ENCODE results near the gene JPT1. TPM values are rescaled to one million over a fixed set of nuclear protein-coding genes. Genes with fewer than 3 reads are reported as not detected.
"Not testable (repeated sequence)": the region's sequence is repeated elsewhere in the genome, so short reads cannot be mapped to it uniquely, and the experiment has no call there.

JPT1 gene
- total and polyA plus RNA-seq, 2 donors = 92.1 to 130 TPM

GRCh38 chr17:75182319-75182568 is 27.9 kb upstream of the JPT1 start:
- DNase-seq (ENCODE audit: low read depth in 6 of 9, low spot score in 9 of 9) = no peak
- peaks cover 3 to 30% of the 10 kb centered on the region in 2 donors for H3K4me1 ChIP-seq (ENCODE audit: control insufficient read depth in 2 of 2, insufficient read depth in 2 of 2, low read length in 2 of 2)

GRCh38 chr17:75181608-75182318 is 27.5 kb upstream of the JPT1 start:
- Histone ChIP-seq H3K36me3 (ENCODE audit: control insufficient read depth in 2 of 2, insufficient read depth in 2 of 2, low read length in 1 of 2) (peaks cover 20 to 37% of the 10 kb centered on the region in 2 donors), H3K27ac (ENCODE audit: low read depth in 1 of 2, low read length in 1 of 2) (peak overlapping the region; percentile 98 to 100), H3K27me3 (ENCODE audit: control insufficient read depth in 2 of 2, insufficient read depth in 1 of 2, low read length in 1 of 2) (no peaks in the 10 kb centered on the region), H3K4me3 (ENCODE audit: low read length in 2 of 2) (peak overlapping the region; percentile 96 to 98), H3K9me3 (ENCODE audit: control insufficient read depth in 2 of 2, insufficient read depth in 1 of 2, low read length in 1 of 2) (no peaks in the 10 kb centered on the region), H3K4me1 (ENCODE audit: control insufficient read depth in 2 of 2, insufficient read depth in 2 of 2, low read length in 2 of 2) (peaks cover 3 to 30% of the 10 kb centered on the region in 2 donors)
- under 1% methylated on average over 34 of the region's 34 CpGs for WGBS
- DNase-seq (ENCODE audit: low read depth in 6 of 9, low spot score in 9 of 9) = peak in 5 of 9 donors; percentile 13 to 60 (median 31)

More at GRCh38 chr17:75182319-75182568, 27.9 kb upstream of the JPT1 start:
- WGBS = under 1% methylated on average over 33 of the region's 33 CpGs
- Histone ChIP-seq H3K4me3 (ENCODE audit: low read length in 2 of 2) (peak overlapping the region; percentile 96 to 98), H3K27me3 (ENCODE audit: control insufficient read depth in 2 of 2, insufficient read depth in 1 of 2, low read length in 1 of 2) (no peaks in the 10 kb centered on the region), H3K36me3 (ENCODE audit: control insufficient read depth in 2 of 2, insufficient read depth in 2 of 2, low read length in 1 of 2) (peaks cover 18 to 32% of the 10 kb centered on the region in 2 donors), H3K27ac (ENCODE audit: low read depth in 1 of 2, low read length in 1 of 2) (peak overlapping the region; percentile 98 to 100), H3K9me3 (ENCODE audit: control insufficient read depth in 2 of 2, insufficient read depth in 1 of 2, low read length in 1 of 2) (no peaks in the 10 kb centered on the region)

DNA sequence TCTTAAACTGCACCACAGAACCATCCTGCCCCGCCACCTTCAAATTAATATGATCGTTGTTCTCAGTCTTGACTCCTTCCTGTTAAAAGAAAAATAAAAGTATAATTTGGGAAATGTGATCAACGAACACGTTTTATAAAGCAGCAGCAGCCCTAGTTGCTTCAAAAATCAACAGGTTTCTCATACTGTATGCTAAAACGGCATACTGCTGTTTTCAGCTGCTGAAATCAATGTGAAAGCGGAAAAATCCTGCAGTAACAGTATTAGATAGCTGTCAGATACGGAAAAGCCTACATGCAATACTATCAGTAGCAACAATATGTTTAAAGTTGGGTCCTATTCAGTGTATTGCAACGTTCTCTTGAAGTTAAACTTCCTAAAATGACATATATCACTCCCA is 26.8 kb upstream of the JPT1 start:
- peak in 1 of 9 donors; percentile 16 for DNase-seq (ENCODE audit: low read depth in 6 of 9, low spot score in 9 of 9)
- H3K4me3 ChIP-seq (ENCODE audit: low read length in 2 of 2) = peak overlapping the region; percentile 96 to 98
- peak overlapping the region in 1 of 2 donors; percentile 98 for H3K27ac ChIP-seq (ENCODE audit: low read depth in 1 of 2, low read length in 1 of 2)
- peaks cover 25 to 44% of the 10 kb centered on the region in 2 donors for H3K36me3 ChIP-seq (ENCODE audit: control insufficient read depth in 2 of 2, insufficient read depth in 2 of 2, low read length in 1 of 2)
- WGBS = 6% methylated on average over 8 of the region's 8 CpGs
- no peaks in the 10 kb centered on the region for H3K9me3 ChIP-seq (ENCODE audit: control insufficient read depth in 2 of 2, insufficient read depth in 1 of 2, low read length in 1 of 2)
- no peaks in the 10 kb centered on the region for H3K27me3 ChIP-seq (ENCODE audit: control insufficient read depth in 2 of 2, insufficient read depth in 1 of 2, low read length in 1 of 2)
- H3K4me1 ChIP-seq (ENCODE audit: control insufficient read depth in 2 of 2, insufficient read depth in 2 of 2, low read length in 2 of 2) = peaks cover 3 to 30% of the 10 kb centered on the region in 2 donors

DNA sequence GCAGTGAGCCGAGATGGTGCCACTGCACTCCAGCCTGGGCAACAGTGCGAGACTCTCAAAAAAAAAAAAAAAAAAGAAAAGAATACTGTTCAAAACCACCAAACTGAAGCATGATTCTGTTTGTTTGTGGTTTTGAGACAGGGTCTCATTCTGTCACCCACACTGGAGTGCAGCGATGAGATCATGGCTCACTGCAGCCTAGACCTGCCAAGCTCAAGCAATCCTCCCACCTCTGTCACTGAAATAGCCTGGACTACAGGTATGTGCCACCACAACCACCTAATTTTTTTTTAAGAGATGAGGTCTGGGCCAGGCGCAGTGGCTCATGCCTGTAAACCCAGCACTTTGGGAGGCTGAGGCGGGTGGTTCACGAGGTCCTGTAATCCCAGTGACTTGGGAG is 24.1 kb upstream of the JPT1 start:
- peak in 1 of 9 donors; percentile 38 for DNase-seq (ENCODE audit: low read depth in 6 of 9, low spot score in 9 of 9)
- Histone ChIP-seq H3K4me3 (ENCODE audit: low read length in 2 of 2) (no peak overlapping the region), H3K27me3 (ENCODE audit: control insufficient read depth in 2 of 2, insufficient read depth in 1 of 2, low read length in 1 of 2) (no peaks in the 10 kb centered on the region), H3K9me3 (ENCODE audit: control insufficient read depth in 2 of 2, insufficient read depth in 1 of 2, low read length in 1 of 2) (no peaks in the 10 kb centered on the region), H3K36me3 (ENCODE audit: control insufficient read depth in 2 of 2, insufficient read depth in 2 of 2, low read length in 1 of 2) (peaks cover 52 to 69% of the 10 kb centered on the region in 2 donors), H3K27ac (ENCODE audit: low read depth in 1 of 2, low read length in 1 of 2) (no peak overlapping the region), H3K4me1 (ENCODE audit: control insufficient read depth in 2 of 2, insufficient read depth in 2 of 2, low read length in 2 of 2) (peaks cover 3 to 25% of the 10 kb centered on the region in 2 donors)
- WGBS = 75% methylated on average over 6 of the region's 6 CpGs

- peaks cover 61 to 84% of the 10 kb centered on the region in 2 donors for H3K36me3 ChIP-seq (ENCODE audit: control insufficient read depth in 2 of 2, insufficient read depth in 2 of 2, low read length in 1 of 2)
- peaks cover under 1 to 24% of the 10 kb centered on the region in 2 donors for H3K4me1 ChIP-seq (ENCODE audit: control insufficient read depth in 2 of 2, insufficient read depth in 2 of 2, low read length in 2 of 2)
- no peak for DNase-seq (ENCODE audit: low read depth in 6 of 9, low spot score in 9 of 9)
- 97% methylated on average over 5 of the region's 5 CpGs for WGBS
- H3K27me3 ChIP-seq (ENCODE audit: control insufficient read depth in 2 of 2, insufficient read depth in 1 of 2, low read length in 1 of 2) = no peaks in the 10 kb centered on the region
- no peak overlapping the region for H3K4me3 ChIP-seq (ENCODE audit: low read length in 2 of 2)
- H3K9me3 ChIP-seq (ENCODE audit: control insufficient read depth in 2 of 2, insufficient read depth in 1 of 2, low read length in 1 of 2) = no peaks in the 10 kb centered on the region
- H3K27ac ChIP-seq (ENCODE audit: low read depth in 1 of 2, low read length in 1 of 2) = no peak overlapping the region
Measured at GRCh38 chr17:75176625-75177024, 22.3 kb upstream of the JPT1 start.

- Histone ChIP-seq H3K4me1 (ENCODE audit: control insufficient read depth in 2 of 2, insufficient read depth in 2 of 2, low read length in 2 of 2) (peaks cover 0 to 15% of the 10 kb centered on the region in 2 donors), H3K9me3 (ENCODE audit: control insufficient read depth in 2 of 2, insufficient read depth in 1 of 2, low read length in 1 of 2) (no peaks in the 10 kb centered on the region)
Measured at GRCh38 chr17:75174996-75175395, 20.7 kb upstream of the JPT1 start.

DNA sequence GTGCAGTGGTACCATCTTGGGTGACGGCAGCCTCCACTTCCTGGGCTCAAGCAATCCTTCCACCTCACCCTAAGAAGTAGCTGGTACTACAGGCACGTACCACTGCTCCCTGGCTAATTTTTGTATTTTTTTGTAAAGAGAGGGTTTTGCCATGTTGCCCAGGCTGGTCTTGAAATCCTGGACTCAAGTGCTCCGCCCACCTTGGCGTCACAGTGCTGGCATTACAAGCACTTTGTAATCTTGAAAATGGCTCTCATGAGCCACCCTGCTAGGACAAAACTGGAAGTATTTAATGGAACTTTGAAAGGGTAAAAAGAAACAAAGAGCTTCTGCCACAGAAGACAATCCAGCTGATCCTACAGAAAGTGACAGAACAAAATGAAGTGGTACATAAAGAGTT is 19.2 kb upstream of the JPT1 start:
- peaks cover 0 to 5% of the 10 kb centered on the region in 2 donors for H3K4me1 ChIP-seq (ENCODE audit: control insufficient read depth in 2 of 2, insufficient read depth in 2 of 2, low read length in 2 of 2)
- DNase-seq (ENCODE audit: low read depth in 6 of 9, low spot score in 9 of 9) = no peak
- no peak overlapping the region for H3K27ac ChIP-seq (ENCODE audit: low read depth in 1 of 2, low read length in 1 of 2)
- no peak overlapping the region for H3K4me3 ChIP-seq (ENCODE audit: low read length in 2 of 2)
- H3K36me3 ChIP-seq (ENCODE audit: control insufficient read depth in 2 of 2, insufficient read depth in 2 of 2, low read length in 1 of 2) = peaks cover 61 to 90% of the 10 kb centered on the region in 2 donors
- no peaks in the 10 kb centered on the region for H3K27me3 ChIP-seq (ENCODE audit: control insufficient read depth in 2 of 2, insufficient read depth in 1 of 2, low read length in 1 of 2)
- H3K9me3 ChIP-seq (ENCODE audit: control insufficient read depth in 2 of 2, insufficient read depth in 1 of 2, low read length in 1 of 2) = no peaks in the 10 kb centered on the region
- WGBS = 97% methylated on average over 4 of the region's 4 CpGs

More at GRCh38 chr17:75174996-75175395, 20.7 kb upstream of the JPT1 start:
- Histone ChIP-seq H3K36me3 (ENCODE audit: control insufficient read depth in 2 of 2, insufficient read depth in 2 of 2, low read length in 1 of 2) (peaks cover 64 to 91% of the 10 kb centered on the region in 2 donors), H3K4me3 (ENCODE audit: low read length in 2 of 2) (no peak overlapping the region), H3K27me3 (ENCODE audit: control insufficient read depth in 2 of 2, insufficient read depth in 1 of 2, low read length in 1 of 2) (no peaks in the 10 kb centered on the region), H3K27ac (ENCODE audit: low read depth in 1 of 2, low read length in 1 of 2) (no peak overlapping the region)
- WGBS = 97% methylated on average over 11 of the region's 11 CpGs
- DNase-seq (ENCODE audit: low read depth in 6 of 9, low spot score in 9 of 9) = no peak

DNA sequence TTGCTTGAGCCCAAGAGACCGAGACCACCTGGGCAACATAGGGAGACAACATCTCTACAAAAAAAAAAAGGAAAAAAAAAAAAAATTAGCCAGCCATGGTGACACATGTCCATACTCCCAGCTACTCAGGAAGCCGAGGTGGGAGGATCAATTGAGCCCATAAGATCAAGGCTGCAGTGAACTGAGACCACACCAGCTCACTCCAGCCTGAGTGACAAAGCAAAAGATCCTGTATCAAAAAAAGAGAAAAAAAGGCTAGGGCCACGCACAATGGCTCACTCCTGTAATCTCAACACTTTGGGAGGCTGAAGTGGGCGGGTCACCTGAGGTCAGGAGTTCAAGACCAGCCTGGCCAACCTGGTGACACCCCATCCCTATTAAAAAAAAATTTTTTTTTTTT is 14.7 kb upstream of the JPT1 start:
- no peak overlapping the region for H3K4me3 ChIP-seq (ENCODE audit: low read length in 2 of 2)
- WGBS = 97% methylated on average over 4 of the region's 4 CpGs
- peaks cover 44 to 80% of the 10 kb centered on the region in 2 donors for H3K36me3 ChIP-seq (ENCODE audit: control insufficient read depth in 2 of 2, insufficient read depth in 2 of 2, low read length in 1 of 2)
- H3K27me3 ChIP-seq (ENCODE audit: control insufficient read depth in 2 of 2, insufficient read depth in 1 of 2, low read length in 1 of 2) = no peaks in the 10 kb centered on the region
- no peaks in the 10 kb centered on the region for H3K9me3 ChIP-seq (ENCODE audit: control insufficient read depth in 2 of 2, insufficient read depth in 1 of 2, low read length in 1 of 2)
- no peak for DNase-seq (ENCODE audit: low read depth in 6 of 9, low spot score in 9 of 9)
- H3K4me1 ChIP-seq (ENCODE audit: control insufficient read depth in 2 of 2, insufficient read depth in 2 of 2, low read length in 2 of 2) = peaks cover 0 to 3% of the 10 kb centered on the region in 2 donors
- no peak overlapping the region for H3K27ac ChIP-seq (ENCODE audit: low read depth in 1 of 2, low read length in 1 of 2)

GRCh38 chr17:75164606-75165005 is 10.3 kb upstream of the JPT1 start:
- H3K27me3 ChIP-seq (ENCODE audit: control insufficient read depth in 2 of 2, insufficient read depth in 1 of 2, low read length in 1 of 2); DNase-seq (ENCODE audit: low read depth in 6 of 9, low spot score in 9 of 9); H3K9me3 ChIP-seq (ENCODE audit: control insufficient read depth in 2 of 2, insufficient read depth in 1 of 2, low read length in 1 of 2); H3K4me1 ChIP-seq (ENCODE audit: control insufficient read depth in 2 of 2, insufficient read depth in 2 of 2, low read length in 2 of 2); H3K4me3 ChIP-seq (ENCODE audit: low read length in 2 of 2); H3K27ac ChIP-seq (ENCODE audit: low read depth in 1 of 2, low read length in 1 of 2): not testable (repeated sequence)
- H3K36me3 ChIP-seq (ENCODE audit: control insufficient read depth in 2 of 2, insufficient read depth in 2 of 2, low read length in 1 of 2) = peaks cover 32 to 61% of the 10 kb centered on the region in 2 donors
- 97% methylated on average over 15 of the region's 15 CpGs for WGBS
